ENCODE measurements around the gene POLR3K. TPM values are rescaled to one million over a fixed set of nuclear protein-coding genes. Genes with fewer than 3 reads are reported as not detected.

Gene POLR3K
- total RNA-seq, 1 experiment from 2014 or later: 22.7 TPM

- Histone ChIP-seq H3K9ac (ENCODE audit: low read length) (no peak overlapping the region), H2AFZ (ENCODE audit: low read depth, low read length, poor library complexity, severe bottlenecking) (no peak overlapping the region), H3K27ac (ENCODE audit: low read depth, low read length) (no peak overlapping the region), H3K4me2 (ENCODE audit: low read length) (no peak overlapping the region), H3K9me2 (ENCODE audit: insufficient read depth) (no peaks in the 10 kb centered on the region), H3K9me3 (ENCODE audit: control insufficient read depth in 1 of 2, insufficient read depth in 1 of 2, low read depth in 1 of 2, low read length in 2 of 2) (no peaks in the 10 kb centered on the region), H3K79me2 (ENCODE audit: insufficient read depth, low read length) (no peaks in the 10 kb centered on the region), H3K36me3 (ENCODE audit: control insufficient read depth in 1 of 2, insufficient read depth in 2 of 2, low read length in 2 of 2) (no peaks in the 10 kb centered on the region; a peak in 1 of 4 replicates), H4K20me1 (ENCODE audit: insufficient read depth) (no peaks in the 10 kb centered on the region), H3K27me3 (ENCODE audit: insufficient read depth, low read length) (no peaks in the 10 kb centered on the region), H3K4me1 (ENCODE audit: control insufficient read depth in 1 of 2, insufficient read depth in 2 of 2, low read length in 2 of 2) (peaks cover 0 to 3% of the 10 kb centered on the region in 2 experiments; a peak in 1 of 4 replicates), H3K4me3 (replicated peaks in 1 of 2; ENCODE audit: low read depth in 1 of 2, low read length in 2 of 2) (no peak overlapping the region)
- BruUV-seq (replicated peaks): no TSS peak
- intact Hi-C loops (cut with micrococcal nuclease): no loop called here
- ChIA-PET RAD21 (ENCODE audit: low non-redundant PET in 1 of 2, low total read pairs in 2 of 2, uncharacterized antibody in 2 of 2, unreplicated experiment in 2 of 2) (no interaction called here), POLR2A (interaction anchor here (1.3 kb wide), 1 partner anchor 9 kb away, joined by 3 read pairs; the partner anchor contains the start of genes POLR3K and SNRNP25), CTCF (no interaction called here)
- DNase-seq (ENCODE audit: low read depth, low spot score) (no peak), ATAC-seq (no peak)
- TF ChIP-seq ZNF274 (IDR thresholded peaks at IDR 0.05; ENCODE audit: low read depth, low read length) (no peak), EZH2 (IDR thresholded peaks at IDR 0.05) (no peak), SP1 (IDR thresholded peaks at IDR 0.05; ENCODE audit: low read depth) (no peak), POLR2AphosphoS5 (IDR thresholded peaks at IDR 0.05; ENCODE audit: low read depth, low read length) (no peak), FOSL1 (IDR thresholded peaks at IDR 0.05; ENCODE audit: low read depth) (no peak), ZBTB33 (IDR thresholded peaks at IDR 0.05; ENCODE audit: extremely low read depth, insufficient replicate concordance, low read length) (no peak), POLR2A (IDR thresholded peaks at IDR 0.05; ENCODE audit: borderline replicate concordance, extremely low read depth, insufficient read depth, insufficient read length) (no peak), REST (IDR thresholded peaks at IDR 0.05; ENCODE audit: low read depth) (no peak), CEBPB (IDR thresholded peaks at IDR 0.05; ENCODE audit: low read depth) (no peak), ZFX (IDR thresholded peaks at IDR 0.05) (no peak), YY1 (IDR thresholded peaks at IDR 0.05; ENCODE audit: extremely low read depth, insufficient replicate concordance, low read depth, low read length) (no peak), ATF3 (IDR thresholded peaks at IDR 0.05) (no peak), CBX3 (IDR thresholded peaks at IDR 0.05; ENCODE audit: low read depth) (no peak)
- TF ChIP-seq, protein P1, sequence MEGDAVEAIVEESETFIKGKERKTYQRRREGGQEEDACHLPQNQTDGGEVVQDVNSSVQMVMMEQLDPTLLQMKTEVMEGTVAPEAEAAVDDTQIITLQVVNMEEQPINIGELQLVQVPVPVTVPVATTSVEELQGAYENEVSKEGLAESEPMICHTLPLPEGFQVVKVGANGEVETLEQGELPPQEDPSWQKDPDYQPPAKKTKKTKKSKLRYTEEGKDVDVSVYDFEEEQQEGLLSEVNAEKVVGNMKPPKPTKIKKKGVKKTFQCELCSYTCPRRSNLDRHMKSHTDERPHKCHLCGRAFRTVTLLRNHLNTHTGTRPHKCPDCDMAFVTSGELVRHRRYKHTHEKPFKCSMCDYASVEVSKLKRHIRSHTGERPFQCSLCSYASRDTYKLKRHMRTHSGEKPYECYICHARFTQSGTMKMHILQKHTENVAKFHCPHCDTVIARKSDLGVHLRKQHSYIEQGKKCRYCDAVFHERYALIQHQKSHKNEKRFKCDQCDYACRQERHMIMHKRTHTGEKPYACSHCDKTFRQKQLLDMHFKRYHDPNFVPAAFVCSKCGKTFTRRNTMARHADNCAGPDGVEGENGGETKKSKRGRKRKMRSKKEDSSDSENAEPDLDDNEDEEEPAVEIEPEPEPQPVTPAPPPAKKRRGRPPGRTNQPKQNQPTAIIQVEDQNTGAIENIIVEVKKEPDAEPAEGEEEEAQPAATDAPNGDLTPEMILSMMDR (IDR thresholded peaks at IDR 0.05 in 2 of 3, conservative IDR thresholded peaks at IDR 0.05 in 1 of 3; ENCODE audit: borderline replicate concordance in 1 of 3, insufficient read depth in 1 of 3, low read depth in 2 of 3, low read length in 2 of 3): no peak
Observed at GRCh38 chr16:62283-62967, 9.0 kb upstream of the POLR3K start.
